Stimulated activated naive CD4-positive, alpha-beta T cell (primary cell): ENCODE measurements around the gene SHROOM1.
A peak's percentile ranks its signal among the peaks of the same experiment; 100 is the strongest.
"Not testable (repeated sequence)": the region's sequence is repeated elsewhere in the genome, so short reads cannot be mapped to it uniquely, and the experiment has no call there.

Source experiments
- DNase-seq, 6 experiments: peaks; one replicate each; lab custom pipeline; 2025; lab: John Stamatoyannopoulos, UW

Gene SHROOM1

DNA sequence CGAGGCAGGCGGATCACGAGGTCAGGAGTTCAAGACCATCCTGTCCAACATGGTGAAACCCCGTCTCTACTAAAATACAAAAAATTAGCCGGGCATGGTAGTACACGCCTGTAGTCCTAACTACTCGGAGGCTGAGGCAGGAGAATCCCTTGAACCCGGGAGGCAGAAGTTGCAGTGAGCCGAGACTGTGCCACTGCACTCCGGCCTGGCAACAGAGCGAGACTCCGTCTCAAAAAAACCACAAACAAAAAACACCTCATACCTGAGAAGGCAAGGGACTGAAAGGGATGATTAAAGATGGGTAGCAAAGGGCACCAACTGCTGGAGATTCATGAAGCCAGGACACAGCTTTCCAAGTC lies 23.7 kb downstream of the SHROOM1 start:
- not testable (repeated sequence) for DNase-seq

GRCh38 chr5:132805872-132806271 lies 24.6 kb downstream of the SHROOM1 start:
- DNase-seq = not testable (repeated sequence)

GRCh38 chr5:132804219-132804618 lies 26.2 kb downstream of the SHROOM1 start:
- DNase-seq = not testable (repeated sequence)

DNA sequence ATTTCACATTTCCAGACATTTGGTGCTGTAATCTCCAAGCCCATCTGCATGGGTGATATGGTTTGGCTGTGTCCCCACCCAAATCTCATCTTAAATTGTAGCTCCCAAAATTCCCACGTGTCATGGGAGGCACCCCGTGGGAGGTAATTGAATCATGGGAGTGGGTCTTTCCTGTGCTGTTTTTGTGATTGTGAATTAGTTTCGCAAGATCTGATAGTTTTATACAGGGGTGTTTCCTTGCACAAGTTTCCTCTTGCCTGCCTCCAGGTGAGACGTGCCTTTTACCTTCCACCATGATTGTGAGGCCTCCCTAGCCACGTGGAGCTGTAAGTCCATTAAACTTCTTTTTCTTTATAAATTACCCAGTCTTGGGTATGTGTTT lies 27.8 kb downstream of the SHROOM1 start:
- not testable (repeated sequence) for DNase-seq

DNA sequence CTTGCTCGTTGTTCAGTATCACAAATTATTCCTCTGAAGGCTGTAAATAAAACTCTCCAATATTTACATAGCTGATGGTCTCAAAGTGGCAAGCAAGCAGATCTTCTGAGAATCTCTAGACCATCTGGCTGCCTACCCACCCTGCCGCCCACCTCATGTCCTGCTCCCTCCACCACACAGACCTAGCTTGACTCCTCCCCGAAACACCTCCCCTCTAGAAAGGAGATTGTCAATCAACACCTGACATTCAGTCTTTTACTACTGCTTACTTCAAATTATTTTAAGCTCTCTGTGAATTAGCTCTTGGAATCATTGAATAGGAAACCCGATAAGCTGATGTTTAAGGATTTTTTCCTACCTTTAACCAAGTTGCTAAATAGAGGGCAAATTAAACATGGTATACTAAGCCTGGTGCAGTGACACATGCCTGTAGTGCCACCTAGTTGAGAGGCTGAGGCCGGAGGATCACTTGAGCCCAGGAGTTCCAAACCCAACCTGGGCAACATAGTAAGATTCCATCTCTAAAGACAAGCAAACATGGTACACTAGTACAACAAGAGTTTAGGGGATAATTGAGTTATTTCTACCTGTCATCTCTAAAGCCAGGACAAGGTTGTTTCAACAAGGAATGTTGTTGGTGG lies 28.3 kb downstream of the SHROOM1 start:
- no peak for DNase-seq

DNA sequence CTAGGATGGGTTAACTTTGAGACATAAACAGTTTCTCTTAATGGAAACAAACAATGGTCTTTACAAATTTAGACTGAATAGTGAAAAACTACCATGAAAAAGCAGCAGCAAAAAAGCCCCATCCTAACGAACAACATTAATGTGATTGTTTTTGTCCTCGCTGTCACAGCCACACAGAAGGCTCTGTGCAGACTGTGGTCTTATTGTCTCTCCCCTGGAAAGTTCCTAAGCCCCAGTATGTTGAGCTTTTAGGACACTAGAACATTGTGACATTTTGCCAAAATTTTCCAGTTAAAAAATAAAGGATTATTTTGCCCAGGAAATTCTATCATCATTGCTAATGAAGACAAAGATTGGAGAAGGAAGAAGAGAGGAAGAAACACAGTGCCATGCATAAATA lies 29.9 kb downstream of the SHROOM1 start:
- no peak for DNase-seq

- no peak for DNase-seq
Measured at GRCh38 chr5:132799392-132799791, 31.1 kb downstream of the SHROOM1 start.

GRCh38 chr5:132797651-132798050 lies 32.8 kb downstream of the SHROOM1 start:
- no peak for DNase-seq

DNA sequence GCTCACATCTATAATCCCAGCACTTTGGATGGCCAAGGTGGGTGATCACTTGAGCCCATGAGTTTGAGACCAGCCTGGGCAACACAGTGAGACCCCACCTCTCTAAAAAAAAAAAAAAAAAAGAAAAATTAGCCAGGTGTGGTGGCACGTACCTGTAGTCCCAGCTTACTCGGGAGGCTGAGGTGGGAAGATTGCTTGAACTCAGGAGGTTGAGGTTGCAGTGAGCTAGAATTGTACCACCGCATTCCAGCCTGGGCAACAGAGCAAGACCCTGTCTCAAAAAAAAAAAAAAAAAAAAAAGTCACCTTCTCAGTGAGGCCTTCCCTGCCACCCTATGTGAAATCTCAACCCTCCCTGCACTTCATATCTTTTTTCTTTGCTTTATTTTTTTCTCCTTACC lies 39.4 kb downstream of the SHROOM1 start:
- no peak for DNase-seq

DNA sequence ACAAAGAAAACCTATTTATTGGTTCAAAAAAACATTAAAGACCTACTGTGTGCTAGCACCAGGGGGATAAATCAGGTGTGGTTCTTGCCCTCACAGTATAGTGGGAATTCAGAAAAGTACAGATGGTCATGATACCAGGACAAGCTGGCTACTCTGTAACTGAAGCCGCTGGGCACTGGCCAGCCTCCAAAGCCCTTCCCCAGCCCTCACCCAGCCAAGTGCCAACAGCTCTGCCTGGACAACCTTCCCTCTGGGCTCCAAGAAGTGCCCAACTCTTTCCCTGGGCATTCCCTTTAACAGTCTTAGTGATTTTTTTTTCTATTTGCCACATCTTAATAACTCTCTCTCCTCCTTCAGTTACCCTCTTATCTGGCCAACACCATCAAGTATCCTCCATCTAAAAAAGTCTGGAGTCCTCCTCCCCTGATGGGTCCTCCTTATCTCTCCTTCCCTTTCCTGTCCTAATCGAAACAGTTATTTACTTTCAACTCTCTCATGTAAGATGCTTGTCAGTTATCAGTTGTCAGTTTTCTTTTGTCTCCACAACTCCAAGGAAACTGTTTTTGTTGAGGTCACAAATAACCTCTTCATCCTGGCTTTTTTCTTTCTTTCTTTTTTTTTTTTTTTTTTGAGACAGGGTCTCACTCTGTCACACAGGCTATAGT lies 40.1 kb downstream of the SHROOM1 start:
- DNase-seq = no peak

- DNase-seq = no peak
Measured at GRCh38 chr5:132788990-132789886, 41.2 kb downstream of the SHROOM1 start.

GRCh38 chr5:132788508-132788907 lies 41.9 kb downstream of the SHROOM1 start:
- no peak for DNase-seq

- no peak for DNase-seq
Measured at GRCh38 chr5:132787076-132787475, 43.4 kb downstream of the SHROOM1 start.

DNA sequence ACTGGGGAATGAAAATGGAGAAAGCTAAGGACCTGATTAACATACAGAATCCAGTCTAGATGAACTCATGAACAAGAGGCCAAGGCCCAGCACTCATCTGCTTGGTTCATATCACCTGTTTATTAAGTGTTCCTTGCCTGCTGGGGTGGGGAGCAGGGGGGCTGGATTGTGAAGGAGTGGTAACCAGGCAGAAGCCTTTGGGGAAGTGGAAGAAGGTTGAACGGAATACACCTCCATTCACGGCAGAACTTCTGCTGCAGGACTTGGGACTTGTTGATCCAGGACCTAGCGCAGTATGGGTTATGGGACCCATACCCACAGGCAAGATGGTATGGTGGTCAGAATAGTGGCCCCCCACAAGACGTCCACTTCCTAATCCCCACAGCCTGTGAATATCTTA lies 44.6 kb downstream of the SHROOM1 start:
- DNase-seq = no peak

DNA sequence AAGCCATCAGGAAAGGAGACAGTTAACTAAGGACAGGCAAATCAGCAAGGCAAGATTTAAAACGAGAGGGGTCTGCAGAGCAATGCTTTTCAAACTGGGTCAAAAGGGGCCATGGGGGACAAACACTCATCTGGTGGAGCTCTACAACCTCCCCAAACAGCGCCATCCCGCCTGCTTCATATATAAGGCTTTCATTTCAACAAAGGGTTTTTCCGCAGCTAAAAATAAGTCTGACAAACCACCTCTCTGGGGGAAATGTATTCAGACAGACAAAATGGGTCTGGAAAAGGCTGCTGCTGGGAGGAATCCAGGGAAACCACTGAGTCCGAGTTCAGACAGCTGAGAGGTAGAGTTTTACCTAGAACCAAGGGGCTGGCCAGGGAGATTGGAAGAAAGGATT lies 45.1 kb downstream of the SHROOM1 start:
- no peak for DNase-seq

- DNase-seq = no peak
Measured at GRCh38 chr5:132782101-132782500, 48.3 kb downstream of the SHROOM1 start.

DNA sequence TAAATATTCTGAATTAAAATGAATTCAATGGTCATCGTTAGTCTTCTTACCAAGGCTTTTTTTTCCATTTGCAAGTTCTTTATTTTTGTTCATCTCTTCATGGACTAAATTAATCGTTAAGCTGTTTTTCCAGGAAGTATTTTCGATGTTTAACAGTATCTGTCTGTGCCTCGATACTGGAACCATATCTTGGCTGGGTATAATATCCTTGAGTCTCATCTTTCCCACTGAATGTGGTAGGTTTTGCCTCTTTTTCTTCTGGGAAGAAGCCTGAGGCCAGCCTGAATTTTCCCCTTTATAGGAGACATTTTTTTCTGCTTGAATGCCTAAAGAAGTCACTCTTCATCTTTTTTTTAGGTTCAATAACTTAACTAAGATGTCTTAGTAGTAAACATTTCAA lies 49.4 kb downstream of the SHROOM1 start:
- no peak for DNase-seq

DNA sequence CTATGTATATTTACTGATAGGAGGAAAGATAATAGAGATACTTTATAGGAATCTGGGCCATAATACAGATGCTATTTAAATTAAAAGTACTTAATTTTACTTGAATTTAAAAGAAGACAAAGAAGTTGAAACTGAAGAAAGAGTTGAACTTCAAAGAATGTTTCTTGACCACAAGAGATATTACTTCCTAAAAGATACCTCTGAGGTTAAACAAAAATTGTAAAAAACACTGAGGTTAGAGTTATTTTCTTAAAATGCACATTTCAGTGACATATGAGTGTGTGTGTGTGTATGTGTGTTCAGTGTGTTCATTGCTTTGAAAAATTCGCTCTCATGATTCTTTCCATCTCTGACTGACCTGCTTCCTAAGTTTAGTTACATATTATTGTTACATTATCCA lies 49.9 kb downstream of the SHROOM1 start:
- no peak for DNase-seq

DNA sequence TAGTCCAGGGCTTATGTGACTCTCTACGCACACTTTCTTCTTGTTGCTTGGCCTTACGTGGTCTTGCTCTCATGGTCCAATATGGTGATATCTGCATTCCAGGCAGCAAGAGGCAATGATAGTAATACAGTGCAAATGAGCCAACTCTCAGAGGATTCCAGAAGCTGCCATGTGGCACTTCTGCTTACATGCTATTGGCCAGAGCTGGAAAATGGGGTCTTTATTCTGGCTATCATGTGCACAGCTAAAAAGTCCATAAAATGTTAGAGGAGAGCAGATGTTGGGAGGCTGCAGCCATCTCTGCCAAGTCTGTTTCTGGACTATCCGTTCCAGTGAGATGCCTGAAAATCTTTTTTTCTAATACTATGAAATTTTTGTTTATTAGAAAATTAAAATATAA lies 50.5 kb downstream of the SHROOM1 start:
- DNase-seq = no peak

DNA sequence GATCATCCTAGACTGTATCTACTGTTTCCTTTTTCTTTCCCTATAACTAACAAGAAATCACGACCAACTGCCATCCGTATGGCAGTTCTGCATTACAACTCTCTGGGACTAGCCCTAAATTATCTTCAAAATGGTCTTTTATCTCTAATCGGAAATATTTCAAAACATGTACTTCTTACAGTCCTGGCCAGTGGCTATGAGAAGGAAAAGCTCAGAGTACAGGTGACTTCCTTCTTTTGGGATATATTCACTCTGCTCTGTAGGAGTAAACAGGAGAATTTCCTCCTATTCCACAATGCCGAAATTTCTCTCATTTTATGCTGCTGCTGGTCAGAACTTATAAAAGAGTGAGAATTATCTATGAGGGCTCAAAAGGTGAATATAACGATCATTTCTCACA lies 51.6 kb downstream of the SHROOM1 start:
- no peak for DNase-seq

DNA sequence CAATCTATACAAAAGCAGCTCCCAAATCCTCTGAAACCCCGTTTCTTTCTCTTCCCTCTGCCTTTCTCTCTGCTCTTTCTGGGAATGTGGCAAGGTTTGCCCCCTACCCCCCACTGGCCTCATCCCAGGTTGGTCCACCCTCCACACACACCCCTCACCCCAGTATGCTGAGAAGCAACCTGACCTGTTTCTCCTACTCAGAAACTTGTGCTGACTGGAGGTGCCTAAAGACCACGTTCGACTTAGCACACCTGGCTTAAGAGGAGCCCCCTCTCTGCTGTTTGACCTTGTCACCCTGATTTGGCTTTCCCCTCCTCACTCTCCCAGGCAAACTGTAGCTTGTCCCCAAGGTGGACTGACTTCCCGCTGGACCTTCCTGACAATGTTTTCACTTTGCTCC lies 52.3 kb downstream of the SHROOM1 start:
- no peak for DNase-seq

DNA sequence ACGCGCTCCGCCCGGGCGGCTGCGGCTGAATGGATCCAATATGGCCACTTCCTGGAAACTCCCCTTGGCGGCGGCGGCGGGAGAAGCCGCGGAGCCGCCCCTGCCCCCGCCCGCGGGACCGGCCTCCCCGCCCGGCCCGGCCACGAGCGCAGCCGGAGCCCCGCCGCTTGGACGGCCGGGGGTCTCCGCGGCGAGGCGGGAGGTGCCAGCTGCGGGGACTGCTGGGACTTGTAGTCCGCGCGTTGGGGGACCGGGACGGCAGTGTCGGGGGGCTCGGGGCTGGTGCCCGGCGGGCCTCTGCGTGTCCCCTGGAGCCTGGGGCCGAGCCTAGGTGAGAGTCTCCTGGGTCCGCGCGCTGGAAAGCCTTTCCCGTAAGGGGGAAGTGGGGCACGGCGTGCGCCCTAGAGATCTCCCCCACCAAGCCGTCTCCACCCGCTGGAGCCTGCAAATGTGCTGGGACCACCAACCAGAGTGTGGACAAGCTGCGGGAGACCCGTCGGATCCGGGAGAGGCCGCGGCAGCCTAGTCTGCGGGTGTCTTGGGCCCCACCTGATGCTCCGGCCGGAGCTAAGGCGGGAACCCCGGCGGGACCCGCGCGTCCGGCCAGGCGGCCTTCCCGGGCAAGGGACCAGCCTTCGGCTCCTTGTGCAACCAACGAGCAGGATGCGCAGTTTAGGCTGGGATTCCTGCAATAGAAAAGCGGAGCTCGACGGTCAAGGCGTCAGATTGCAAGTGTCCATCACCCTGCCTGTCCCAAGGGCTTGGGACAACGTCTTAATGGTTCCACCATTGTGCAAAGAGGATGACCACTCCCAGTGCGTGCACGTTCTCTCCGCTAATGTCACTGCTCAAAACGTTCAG lies 53.0 kb downstream of the SHROOM1 start, which contains the start of gene SEPTIN8:
Gene SEPTIN8 (minus strand): TSS at position 31 of the 861 bp plus-strand sequence. CDS start 102 bp downstream, outside the sequence.
- DNase-seq = peak in 3 of 6 experiments; percentile 17 to 27 (median 22)
